Stimulated activated CD4-positive, alpha-beta T cell treated with anti-CD3 and anti-CD28 coated beads, TNF-alpha, amount 100 ng/mL, for 4 hours (primary cell): ENCODE measurements around the gene ALPP.
"Not testable (repeated sequence)": the region's sequence is repeated elsewhere in the genome, so short reads cannot be mapped to it uniquely, and the experiment has no call there.

ENCODE experiments used
- DNase-seq, 3 experiments: peaks; one replicate each; pipeline ENCODE4 v3.0.0-alpha.2; 2020; ENCODE audit warnings: low read depth in 3 of 3

Gene ALPP

GRCh38 chr2:232406556-232407310 is 28.2 kb downstream of the ALPP start, which contains the start of gene ALPG:
ALPG (plus strand) TSS chr2:232406844; CDS start chr2:232406895, 51 bp downstream.
- no peak for DNase-seq

- not testable (repeated sequence) for DNase-seq
These were observed 29.0 kb downstream of the ALPP start for GRCh38 chr2:232407428-232408150.

GRCh38 chr2:232408269-232408668 is 29.7 kb downstream of the ALPP start:
- DNase-seq = not testable (repeated sequence)

- not testable (repeated sequence) for DNase-seq
These were observed 31.1 kb downstream of the ALPP start for GRCh38 chr2:232409617-232410016.

- no peak for DNase-seq
These were observed 31.8 kb downstream of the ALPP start for GRCh38 chr2:232410238-232410900.

GRCh38 chr2:232411901-232412629 is 33.5 kb downstream of the ALPP start:
- DNase-seq = no peak

GRCh38 chr2:232412986-232413385 is 34.4 kb downstream of the ALPP start:
- DNase-seq = no peak

- DNase-seq = no peak
These were observed 36.7 kb downstream of the ALPP start for GRCh38 chr2:232415138-232415690.

GRCh38 chr2:232415736-232416520 is 37.4 kb downstream of the ALPP start:
- DNase-seq = no peak

- DNase-seq = no peak
These were observed 38.2 kb downstream of the ALPP start for GRCh38 chr2:232416521-232417470.

- DNase-seq = no peak
These were observed 38.9 kb downstream of the ALPP start for GRCh38 chr2:232417489-232417888.

GRCh38 chr2:232418056-232418455 is 39.5 kb downstream of the ALPP start:
- no peak for DNase-seq

- DNase-seq = no peak
These were observed 40.1 kb downstream of the ALPP start for GRCh38 chr2:232418466-232419244.

GRCh38 chr2:232419245-232420072 is 40.9 kb downstream of the ALPP start:
- DNase-seq = no peak

- no peak for DNase-seq
These were observed 41.5 kb downstream of the ALPP start for GRCh38 chr2:232420073-232420454.

GRCh38 chr2:232420463-232421188 is 42.1 kb downstream of the ALPP start:
- DNase-seq = no peak

GRCh38 chr2:232421189-232421785 is 42.7 kb downstream of the ALPP start:
- no peak for DNase-seq
